WERI-Rb-1 (cell line): ENCODE measurements around the gene ISYNA1.

Experiments
- DNase-seq: peaks from one replicate; pipeline ENCODE4 v3.0.0-alpha.2; 2020
- H3K27ac ChIP-seq: fragments of 250-450 bp; sonication (Bioruptor Pico); 2 replicates; pipeline ENCODE4 v1.5.1; 2020; ENCODE audit warnings: mild to moderate bottlenecking, moderate library complexity
- H3K27me3 ChIP-seq: fragments of 250-450 bp; sonication (Bioruptor Pico); 2 replicates; pipeline ENCODE4 v1.5.1; 2021; ENCODE audit warnings: mild to moderate bottlenecking, low read depth, moderate library complexity; ENCODE audit not compliant: insufficient read depth, severe bottlenecking
- H3K36me3 ChIP-seq: fragments of 250-450 bp; sonication (Bioruptor Pico); 2 replicates; pipeline ENCODE4 v1.5.1; 2020; ENCODE audit warnings: mild to moderate bottlenecking, moderate library complexity
- H3K4me3 ChIP-seq: 2 replicates; pipeline ENCODE4 v1.5.1; 2011; ENCODE audit warnings: low read depth, mild to moderate bottlenecking, control low read depth, low read length
- H3K9me3 ChIP-seq: fragments of 250-450 bp; sonication (Bioruptor Pico); 2 replicates; pipeline ENCODE4 v1.5.1; 2021; ENCODE audit warnings: mild to moderate bottlenecking, moderate library complexity; ENCODE audit not compliant: severe bottlenecking
- CTCF ChIP-seq: IDR thresholded peaks from 2 replicates; pipeline ENCODE4 v1.5.1; 2011; ENCODE audit warnings: low read depth, mild to moderate bottlenecking, control low read depth, inconsistent platforms, low read length

ISYNA1 gene

GRCh38 chr19:18445262-18445948 lies 7.5 kb upstream of the ISYNA1 start:
- TF ChIP-seq CTCF: no peak
- no peak for DNase-seq
- no peaks in the 10 kb centered on the region for H3K27me3 ChIP-seq
- peaks cover 30% of the 10 kb centered on the region for H3K36me3 ChIP-seq
- H3K9me3 ChIP-seq: no peaks in the 10 kb centered on the region
- H3K4me3 ChIP-seq: no peak overlapping the region
- H3K27ac ChIP-seq: no peak overlapping the region

GRCh38 chr19:18444513-18444912 lies 6.6 kb upstream of the ISYNA1 start:
- no peak overlapping the region for H3K4me3 ChIP-seq
- no peak for DNase-seq
- peaks cover 23% of the 10 kb centered on the region for H3K36me3 ChIP-seq
- H3K27me3 ChIP-seq: no peaks in the 10 kb centered on the region
- H3K27ac ChIP-seq: no peak overlapping the region
- TF ChIP-seq CTCF: no peak
- H3K9me3 ChIP-seq: no peaks in the 10 kb centered on the region

GRCh38 chr19:18443831-18444230 lies 5.9 kb upstream of the ISYNA1 start:
- no peak for TF ChIP-seq CTCF

GRCh38 chr19:18443406-18443805 lies 5.5 kb upstream of the ISYNA1 start:
- H3K4me3 ChIP-seq: no peak overlapping the region
- TF ChIP-seq CTCF: no peak
- no peak overlapping the region for H3K27ac ChIP-seq
- no peaks in the 10 kb centered on the region for H3K9me3 ChIP-seq
- H3K36me3 ChIP-seq: peaks cover 17% of the 10 kb centered on the region
- no peak for DNase-seq
- no peaks in the 10 kb centered on the region for H3K27me3 ChIP-seq

More at GRCh38 chr19:18443831-18444230, 5.9 kb upstream of the ISYNA1 start:
- no peaks in the 10 kb centered on the region for H3K27me3 ChIP-seq
- no peak overlapping the region for H3K27ac ChIP-seq
- DNase-seq: no peak
- H3K4me3 ChIP-seq: no peak overlapping the region
- H3K36me3 ChIP-seq: peaks cover 18% of the 10 kb centered on the region
- no peaks in the 10 kb centered on the region for H3K9me3 ChIP-seq

- peaks cover 17% of the 10 kb centered on the region for H3K36me3 ChIP-seq
- no peak for TF ChIP-seq CTCF
- H3K9me3 ChIP-seq: no peaks in the 10 kb centered on the region
- H3K27me3 ChIP-seq: no peaks in the 10 kb centered on the region
- no peak overlapping the region for H3K4me3 ChIP-seq
- DNase-seq: no peak
- H3K27ac ChIP-seq: no peak overlapping the region
Measured at GRCh38 chr19:18442941-18443340, 5.0 kb upstream of the ISYNA1 start.
